ENCODE measurements around the gene ARHGAP30. TPM values are rescaled to one million over a fixed set of nuclear protein-coding genes. Genes with fewer than 3 reads are reported as not detected.

Gene ARHGAP30
- total RNA-seq, 2 donors from 2014 or later, result 16.4 to 16.9 TPM

- Histone ChIP-seq H3K27ac (no peak overlapping the region), H3K9me3 (no peaks in the 10 kb centered on the region), H3K4me3 (no peak overlapping the region), H3K36me3 (no peaks in the 10 kb centered on the region), H3K27me3 (replicated peaks; ENCODE audit: insufficient read depth) (no peaks in the 10 kb centered on the region), H3K4me1 (ENCODE audit: control insufficient read depth in 1 of 2, low read depth in 2 of 2) (no peaks in the 10 kb centered on the region)
- TF ChIP-seq CTCF (IDR thresholded peaks at IDR 0.05), result no peak
- no peak for ATAC-seq (ENCODE audit: insufficient number of reproducible peaks, low FRiP score, low read depth)
- DNase-seq (ENCODE audit: low spot score), result no peak
These were observed 11.8 kb upstream of the ARHGAP30 start for GRCh38 chr1:161081519-161081918.

GRCh38 chr1:161080441-161081405 is 11.0 kb upstream of the ARHGAP30 start:
- no peak for TF ChIP-seq CTCF (IDR thresholded peaks at IDR 0.05)
- Histone ChIP-seq H3K4me1 (ENCODE audit: control insufficient read depth in 1 of 2, low read depth in 2 of 2) (no peaks in the 10 kb centered on the region), H3K36me3 (no peaks in the 10 kb centered on the region), H3K27me3 (replicated peaks; ENCODE audit: insufficient read depth) (no peaks in the 10 kb centered on the region), H3K9me3 (no peaks in the 10 kb centered on the region), H3K27ac (no peak overlapping the region), H3K4me3 (no peak overlapping the region)
- no peak for ATAC-seq (ENCODE audit: insufficient number of reproducible peaks, low FRiP score, low read depth)
- no peak for DNase-seq (ENCODE audit: low spot score)

- ATAC-seq (ENCODE audit: insufficient number of reproducible peaks, low FRiP score, low read depth) (no peak), DNase-seq (ENCODE audit: low spot score) (no peak)
- no peaks in the 10 kb centered on the region for H3K36me3 ChIP-seq
- no peaks in the 10 kb centered on the region for H3K4me1 ChIP-seq (ENCODE audit: control insufficient read depth in 1 of 2, low read depth in 2 of 2)
- H3K27me3 ChIP-seq (replicated peaks; ENCODE audit: insufficient read depth), result no peaks in the 10 kb centered on the region
- no peak overlapping the region for H3K4me3 ChIP-seq
- TF ChIP-seq CTCF (IDR thresholded peaks at IDR 0.05), result no peak
- H3K9me3 ChIP-seq, result no peaks in the 10 kb centered on the region
- H3K27ac ChIP-seq, result no peak overlapping the region
These were observed 9.9 kb upstream of the ARHGAP30 start for GRCh38 chr1:161079436-161080110.

GRCh38 chr1:161077426-161077825 is 7.7 kb upstream of the ARHGAP30 start:
- Histone ChIP-seq H3K9me3 (no peaks in the 10 kb centered on the region), H3K4me3 (no peak overlapping the region), H3K27me3 (replicated peaks; ENCODE audit: insufficient read depth) (no peaks in the 10 kb centered on the region), H3K36me3 (no peaks in the 10 kb centered on the region), H3K27ac (no peak overlapping the region), H3K4me1 (ENCODE audit: control insufficient read depth in 1 of 2, low read depth in 2 of 2) (no peaks in the 10 kb centered on the region)
- no peak for DNase-seq (ENCODE audit: low spot score)
- no peak for TF ChIP-seq CTCF (IDR thresholded peaks at IDR 0.05)
- ATAC-seq (ENCODE audit: insufficient number of reproducible peaks, low FRiP score, low read depth), result no peak

- no peak overlapping the region for H3K27ac ChIP-seq
- DNase-seq (ENCODE audit: low spot score), result no peak
- no peaks in the 10 kb centered on the region for H3K9me3 ChIP-seq
- ATAC-seq (ENCODE audit: insufficient number of reproducible peaks, low FRiP score, low read depth), result no peak
- H3K36me3 ChIP-seq, result no peaks in the 10 kb centered on the region
- no peaks in the 10 kb centered on the region for H3K27me3 ChIP-seq (replicated peaks; ENCODE audit: insufficient read depth)
- H3K4me1 ChIP-seq (ENCODE audit: control insufficient read depth in 1 of 2, low read depth in 2 of 2), result no peaks in the 10 kb centered on the region
- no peak overlapping the region for H3K4me3 ChIP-seq
- TF ChIP-seq CTCF (IDR thresholded peaks at IDR 0.05), result no peak
These were observed 6.7 kb upstream of the ARHGAP30 start for GRCh38 chr1:161076410-161076809.

Data from thoracic aorta (tissue), 2 donors.